GM13977 (cell line): ENCODE results near the gene FBXO34.

Experiments used
- DNase-seq: peaks from one replicate; pipeline ENCODE4 v3.0.0; 2012; ENCODE audit warnings: low spot score
- CTCF ChIP-seq: IDR thresholded peaks from 2 replicates; pipeline ENCODE4 v1.5.1; 2012; ENCODE audit warnings: mild to moderate bottlenecking, control low read depth; ENCODE audit not compliant: insufficient read depth; ENCODE audit errors: extremely low read depth, missing control alignments
- in situ Hi-C: fragments of 300-500 bp; cut with MboI; formaldehyde crosslinking; loops from one replicate; pipeline ENCODE4 v1.12.0; 2022; ENCODE audit warnings: low sequenced_read_pairs, low pct_unique_long_range_greater_than_20kb, mixed read lengths, inconsistent platforms; ENCODE audit not compliant: unreplicated experiment

Gene FBXO34

DNA sequence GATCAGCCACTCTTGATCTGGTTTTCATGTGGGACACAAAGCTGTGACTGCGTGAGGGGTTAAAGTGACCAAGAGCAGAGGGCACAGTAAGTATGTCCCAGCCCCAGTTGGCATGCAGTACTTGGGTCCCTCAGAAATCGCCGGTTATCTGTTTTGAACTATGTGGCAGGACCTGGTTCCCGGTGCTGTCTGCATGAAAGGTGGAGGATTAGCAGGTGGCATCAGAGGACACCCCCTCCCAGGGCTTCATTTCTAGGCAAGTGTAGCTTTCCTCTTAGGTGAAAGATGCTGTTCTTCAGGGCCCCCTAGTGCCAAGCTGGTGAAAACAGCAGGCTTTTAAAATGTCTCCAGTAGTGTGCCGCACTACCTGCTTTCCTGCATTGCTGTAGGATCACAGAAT, 83.3 kb downstream of the FBXO34 start:
- in situ Hi-C loops = loop anchor here (25.0 kb wide), 1 partner anchor 92 kb away; the partner anchor contains the start of gene FBXO34
- peak; percentile 86 for TF ChIP-seq CTCF
- peak; percentile 63 for DNase-seq

GRCh38 chr14:55355922-55356321, 84.7 kb downstream of the FBXO34 start:
- in situ Hi-C loops = loop anchor here (25.0 kb wide), 1 partner anchor 94 kb away; the partner anchor contains the start of gene FBXO34
- TF ChIP-seq CTCF = no peak
- no peak for DNase-seq

GRCh38 chr14:55356913-55357312, 85.7 kb downstream of the FBXO34 start:
- in situ Hi-C loops = loop anchor here (25.0 kb wide), 1 partner anchor 95 kb away; the partner anchor contains the start of gene FBXO34
- no peak for DNase-seq
- no peak for TF ChIP-seq CTCF

DNA sequence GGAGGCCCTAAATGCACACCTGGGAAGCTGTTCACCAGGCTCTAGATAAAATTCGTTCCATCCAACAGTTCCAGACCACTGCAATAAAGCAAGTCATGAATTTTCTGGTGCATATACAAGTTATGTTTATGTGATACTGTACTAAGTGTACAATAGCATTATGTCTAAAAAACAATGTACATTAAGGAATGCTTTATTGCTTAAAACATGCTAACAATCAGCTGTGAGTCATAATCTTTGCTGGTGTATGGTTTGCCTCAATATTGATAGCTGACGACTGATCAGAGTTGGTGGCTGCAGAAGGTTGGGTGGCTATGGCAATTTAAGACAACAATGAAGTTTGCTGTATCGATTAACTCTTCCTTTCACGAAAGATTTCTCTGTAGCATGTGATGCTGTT, 88.1 kb downstream of the FBXO34 start:
- DNase-seq = no peak
- in situ Hi-C loops = loop anchor here (25.0 kb wide), 1 partner anchor 97 kb away; the partner anchor contains the start of gene FBXO34
- TF ChIP-seq CTCF = no peak

DNA sequence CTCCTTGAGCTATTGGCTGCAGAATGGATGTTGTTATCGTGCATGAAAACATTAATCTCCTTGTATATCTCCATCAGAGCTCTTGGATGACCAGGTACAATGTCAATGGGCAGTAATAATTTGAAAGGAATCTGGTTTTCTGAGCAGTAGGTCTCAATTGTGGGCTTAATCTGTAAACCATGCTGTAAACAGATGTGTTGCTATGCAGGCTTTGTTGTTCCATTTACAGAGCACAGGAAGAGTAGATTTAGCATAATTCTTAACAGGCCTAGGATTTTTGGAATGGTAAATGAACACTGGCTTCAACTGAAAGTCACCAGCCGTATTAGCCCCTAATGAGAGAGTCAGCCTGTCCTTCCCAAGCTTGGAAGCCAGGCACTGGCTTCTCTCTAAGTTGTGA, 90.0 kb downstream of the FBXO34 start:
- no peak for TF ChIP-seq CTCF
- in situ Hi-C loops = loop anchor here (25.0 kb wide), 1 partner anchor 99 kb away; the partner anchor contains the start of gene FBXO34
- DNase-seq = no peak

DNA sequence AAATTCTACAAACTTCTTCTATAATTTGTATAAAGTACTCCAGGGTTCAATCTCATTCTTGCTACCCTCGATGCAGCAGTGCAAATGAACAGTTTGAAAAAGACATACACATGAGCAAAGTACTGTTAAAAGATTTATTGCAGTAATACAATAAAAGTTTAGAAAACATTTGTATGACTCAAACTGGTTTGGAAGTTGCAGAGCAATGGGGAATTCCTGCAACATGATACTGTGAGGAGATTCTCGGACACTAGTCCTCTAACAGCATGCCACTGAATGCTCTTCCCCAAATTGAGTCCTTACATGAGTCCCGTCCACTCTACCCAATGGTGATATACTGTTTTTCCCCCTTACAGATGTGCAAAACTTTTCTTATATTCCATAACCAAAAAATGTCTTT, 95.0 kb downstream of the FBXO34 start:
- in situ Hi-C loops = loop anchor here (25.0 kb wide), 1 partner anchor 104 kb away; the partner anchor contains the start of gene FBXO34
- TF ChIP-seq CTCF = no peak

More for the DNA sequence above, 95.0 kb downstream of the FBXO34 start:
- DNase-seq = no peak
